ENCODE results near the gene LDB2.

GRCh38 chr4:16691450-16691849, 207.0 kb downstream of the LDB2 start:
- TF ChIP-seq CTBP1 (IDR thresholded peaks at IDR 0.05; ENCODE audit: borderline replicate concordance): no peak
- no peak for TF ChIP-seq SP1 (IDR thresholded peaks at IDR 0.05)
- no peak for TF ChIP-seq ARNT (IDR thresholded peaks at IDR 0.05)
- TF ChIP-seq FOXA1 (IDR thresholded peaks at IDR 0.05): no peak
- TF ChIP-seq TARDBP (IDR thresholded peaks at IDR 0.05): no peak
- no peak for TF ChIP-seq L3MBTL2 (conservative IDR thresholded peaks at IDR 0.05)
- TF ChIP-seq ELF4 (IDR thresholded peaks at IDR 0.05): no peak
- no peak for TF ChIP-seq SUZ12 (IDR thresholded peaks at IDR 0.05)
- no peak for TF ChIP-seq HDGF (IDR thresholded peaks at IDR 0.05; ENCODE audit: borderline replicate concordance)
- no peak for TF ChIP-seq PKNOX1 (IDR thresholded peaks at IDR 0.05)
